HCT116 (cell line): Measurements from ENCODE around the gene PLD2. TPM values are rescaled to one million over a fixed set of nuclear protein-coding genes. Genes with fewer than 3 reads are reported as not detected.

Experiments
- ATAC-seq: fragments of 200-7000 bp; cut with Tn5 transposase; 2 replicates; pipeline ENCODE4 v1.9.1; 2020; ENCODE audit warnings: mild to moderate bottlenecking, moderate library complexity
- BruUV-seq: library from RNA; stranded (reverse); fragments of 400-500 nt; replicated peaks from 2 replicates; lab custom pipeline; 2021; lab: Mats Ljungman, UMichigan
- CTCF ChIA-PET: fragments of 300-600 bp; sonication (Branson Sonifier 250); formaldehyde crosslinking; loops from one replicate; lab custom pipeline; 2021; ENCODE audit warnings: antibody characterized with exemption; lab: Charles Lee
- POLR2A ChIA-PET: fragments of 300-600, 350-600 bp; sonication (Branson Sonifier 250); formaldehyde crosslinking; loops from one replicate; lab custom pipeline; 2021; ENCODE audit warnings: antibody characterized with exemption; lab: Charles Lee
- RAD21 ChIA-PET, 2 experiments: fragments of 300-600 bp; sonication (Branson Sonifier 250); formaldehyde crosslinking; loops; one replicate each; lab custom pipeline; 2023; ENCODE audit warnings: low total read pairs in 2 of 2; ENCODE audit not compliant: uncharacterized antibody in 2 of 2, unreplicated experiment in 2 of 2, low non-redundant PET in 1 of 2; lab: Charles Lee
- DNase-seq: peaks from one replicate; pipeline ENCODE4 v3.0.0-alpha.2; 2010; ENCODE audit warnings: low read depth, low spot score
- H2AFZ ChIP-seq: fragments of 200-600 bp; shearing (Covaris generic), sonication (generic); 2 replicates; pipeline ENCODE4 v1.6.1; 2017; ENCODE audit warnings: low read depth, mixed run types, mixed read lengths, antibody characterized with exemption, low read length; ENCODE audit not compliant: poor library complexity, severe bottlenecking
- H3K27ac ChIP-seq: 2 replicates; pipeline ENCODE4 v1.5.1; 2012; ENCODE audit warnings: low read depth, low read length
- H3K27me3 ChIP-seq: fragments of 200-600 bp; sonication (generic); 2 replicates; pipeline ENCODE4 v1.6.1; 2016; ENCODE audit warnings: mixed run types, low read length, mixed read lengths; ENCODE audit not compliant: insufficient read depth
- H3K36me3 ChIP-seq, 2 experiments: fragments of 200-500 bp in 1 of 2; fragments of 200-600 bp in 1 of 2; sonication (Bioruptor generic) in 1 of 2; sonication (generic) in 1 of 2; 2 replicates each; pipeline versions ENCODE4 v1.5.1 to v1.6.1; 2014 to 2016; ENCODE audit warnings: low read length in 2 of 2, inconsistent platforms in 1 of 2, mixed read lengths in 1 of 2, mixed run types in 1 of 2; ENCODE audit not compliant: insufficient read depth in 2 of 2, control insufficient read depth in 1 of 2
- H3K4me1 ChIP-seq, 2 experiments: fragments of 200-600 bp in 1 of 2; sonication (generic) in 1 of 2; 2 replicates each; pipeline versions ENCODE4 v1.5.1 to v1.6.1; 2012 to 2017; ENCODE audit warnings: low read length in 2 of 2, inconsistent platforms in 1 of 2, mild to moderate bottlenecking in 1 of 2, mixed read lengths in 1 of 2, mixed run types in 1 of 2, moderate library complexity in 1 of 2; ENCODE audit not compliant: insufficient read depth in 2 of 2, control insufficient read depth in 1 of 2
- H3K4me2 ChIP-seq: fragments of 200-600 bp; sonication (generic); 2 replicates; pipeline ENCODE4 v1.6.1; 2017; ENCODE audit warnings: mixed run types, low read length, mixed read lengths
- H3K4me3 ChIP-seq, 2 experiments: fragments of 200-600 bp in 1 of 2; sonication (generic) in 1 of 2; replicated peaks in 1 of 2; 2 replicates each; pipeline ENCODE4 v1.5.1; 2011 to 2016; ENCODE audit warnings: low read length in 2 of 2, control low read depth in 1 of 2, low read depth in 1 of 2, mild to moderate bottlenecking in 1 of 2, mixed read lengths in 1 of 2, mixed run types in 1 of 2
- H3K79me2 ChIP-seq: fragments of 200-600 bp; sonication (generic); 2 replicates; pipeline ENCODE4 v1.6.1; 2017; ENCODE audit warnings: mild to moderate bottlenecking, mixed run types, low read length, moderate library complexity, mixed read lengths; ENCODE audit not compliant: insufficient read depth
- H3K9ac ChIP-seq: fragments of 200-600 bp; sonication (generic); 2 replicates; pipeline ENCODE4 v1.6.1; 2016; ENCODE audit warnings: low read length, mixed read lengths
- H3K9me2 ChIP-seq: fragments of 200-600 bp; sonication (generic), shearing (Covaris generic); 2 replicates; pipeline ENCODE4 v1.6.1; 2017; ENCODE audit warnings: mixed run types, mild to moderate bottlenecking, moderate library complexity; ENCODE audit not compliant: insufficient read depth
- H3K9me3 ChIP-seq, 2 experiments: fragments of 200-500 bp in 1 of 2; fragments of 200-600 bp in 1 of 2; sonication (Bioruptor generic) in 1 of 2; sonication (generic) in 1 of 2; 2 replicates each; pipeline ENCODE4 v1.6.1; 2014 to 2017; ENCODE audit warnings: low read length in 2 of 2, mixed read lengths in 2 of 2, inconsistent platforms in 1 of 2, low read depth in 1 of 2, mild to moderate bottlenecking in 1 of 2, mixed run types in 1 of 2, moderate library complexity in 1 of 2; ENCODE audit not compliant: control insufficient read depth in 1 of 2, insufficient read depth in 1 of 2
- H4K20me1 ChIP-seq: fragments of 200-600 bp; sonication (generic), shearing (Covaris generic); 2 replicates; pipeline ENCODE4 v1.6.1; 2017; ENCODE audit warnings: mixed run types, mild to moderate bottlenecking, moderate library complexity; ENCODE audit not compliant: insufficient read depth
- ATF3 ChIP-seq: IDR thresholded peaks from 2 replicates; pipeline ENCODE4 v1.6.1; 2012
- CEBPB ChIP-seq: IDR thresholded peaks from 2 replicates; pipeline ENCODE4 v1.6.1; 2012; ENCODE audit warnings: low read depth
- EGR1 ChIP-seq: IDR thresholded peaks from 2 replicates; pipeline ENCODE4 v1.6.1; 2012; ENCODE audit warnings: low read depth
- ELF1 ChIP-seq: IDR thresholded peaks from 2 replicates; pipeline ENCODE4 v1.6.1; 2012; ENCODE audit warnings: low read depth, borderline replicate concordance
- EZH2phosphoT487 ChIP-seq: fragments of 200-600 bp; IDR thresholded peaks from 2 replicates; pipeline ENCODE4 v1.6.1; 2018; ENCODE audit warnings: antibody characterized with exemption, borderline replicate concordance
- JUND ChIP-seq: IDR thresholded peaks from 2 replicates; pipeline ENCODE4 v1.6.1; 2012
- YY1 ChIP-seq: IDR thresholded peaks from 2 replicates; pipeline ENCODE4 v1.6.1; 2011; ENCODE audit warnings: low read length, low read depth, moderate library complexity, mild to moderate bottlenecking; ENCODE audit not compliant: insufficient replicate concordance; ENCODE audit errors: extremely low read depth
- ZBTB33 ChIP-seq: IDR thresholded peaks from 2 replicates; pipeline ENCODE4 v1.6.1; 2011; ENCODE audit warnings: mild to moderate bottlenecking, low read length, moderate library complexity; ENCODE audit not compliant: insufficient replicate concordance; ENCODE audit errors: extremely low read depth
- ZNF274 ChIP-seq: fragments of 200-500 bp; sonication (Bioruptor generic); IDR thresholded peaks from 2 replicates; pipeline ENCODE4 v1.6.1; 2014; ENCODE audit warnings: mild to moderate bottlenecking, low read depth, low read length, inconsistent platforms
- intact Hi-C: fragments of 100-400 bp; cut with micrococcal nuclease; formaldehyde crosslinking; loops from 2 replicates; pipeline ENCODE4 v1.10.0; 2022
- total RNA-seq: library from RNA; stranded (reverse); gene quantifications from one replicate; pipeline ENCODE4 v1.2.1, GENCODE V29; 2021; ENCODE audit not compliant: unreplicated experiment

PLD2 gene
- total RNA-seq, 1 experiment from 2014 or later = 47.7 TPM

- Histone ChIP-seq H3K4me1 (peaks cover 27 to 69% of the 10 kb centered on the region in 2 experiments), H2AFZ (no peak overlapping the region), H3K9ac (no peak overlapping the region), H3K36me3 (no peaks in the 10 kb centered on the region), H3K4me3 (no peak overlapping the region), H3K79me2 (peaks cover 75% of the 10 kb centered on the region), H3K9me2 (no peaks in the 10 kb centered on the region), H3K4me2 (no peak overlapping the region), H3K9me3 (no peaks in the 10 kb centered on the region), H4K20me1 (no peaks in the 10 kb centered on the region), H3K27ac (no peak overlapping the region), H3K27me3 (no peaks in the 10 kb centered on the region)
- BruUV-seq = no TSS peak
- ATAC-seq = no peak
- RAD21 ChIA-PET = no interaction called here
- intact Hi-C loops = no loop called here
- TF ChIP-seq YY1 = no peak
- TF ChIP-seq ZNF274 = no peak
- TF ChIP-seq ATF3 = no peak
- no peak for TF ChIP-seq EZH2phosphoT487
- no peak for TF ChIP-seq ZBTB33
- no peak for TF ChIP-seq CEBPB
- no peak for TF ChIP-seq EGR1
- no peak for TF ChIP-seq ELF1
- no peak for TF ChIP-seq JUND
- DNase-seq = no peak
- POLR2A ChIA-PET = interaction anchor here (0.6 kb wide), 1 partner anchor 17 kb away, joined by 5 read pairs; no protein-coding TSS in a partner anchor
- CTCF ChIA-PET = no interaction called here
Measured at GRCh38 chr17:4853208-4853671, 46.3 kb downstream of the PLD2 start.
